Glomerular visceral epithelial cell (primary cell): ENCODE data around the gene PLCG2.
A peak's percentile ranks its signal among the peaks of the same experiment; 100 is the strongest.
"Not testable (repeated sequence)": the region's sequence is repeated elsewhere in the genome, so short reads cannot be mapped to it uniquely, and the experiment has no call there.

ENCODE experiments used
- DNase-seq: peaks from one replicate; pipeline ENCODE4 v3.0.0-alpha.2; 2016; ENCODE audit errors: extremely low spot score

The PLCG2 gene

DNA sequence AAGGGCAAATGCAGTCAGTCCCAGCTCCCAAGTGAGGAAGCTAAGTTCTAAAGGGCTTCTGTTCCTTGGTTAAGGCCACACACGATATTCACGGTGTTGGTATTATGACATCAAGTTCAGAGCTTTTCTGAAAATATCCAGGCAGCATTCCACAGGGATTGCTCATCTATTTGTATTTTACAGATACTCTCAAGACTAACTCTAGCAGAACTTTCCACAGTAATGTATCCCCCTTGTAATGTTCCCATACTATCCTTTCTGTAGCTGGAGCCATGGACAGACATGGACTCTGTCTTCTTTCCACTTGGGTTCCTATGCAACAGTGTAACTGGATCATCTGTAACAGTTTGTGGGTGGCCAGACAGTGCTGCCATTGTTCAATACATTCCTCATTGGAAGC is 218.6 kb downstream of the PLCG2 start:
- DNase-seq, result peak; percentile 73

DNA sequence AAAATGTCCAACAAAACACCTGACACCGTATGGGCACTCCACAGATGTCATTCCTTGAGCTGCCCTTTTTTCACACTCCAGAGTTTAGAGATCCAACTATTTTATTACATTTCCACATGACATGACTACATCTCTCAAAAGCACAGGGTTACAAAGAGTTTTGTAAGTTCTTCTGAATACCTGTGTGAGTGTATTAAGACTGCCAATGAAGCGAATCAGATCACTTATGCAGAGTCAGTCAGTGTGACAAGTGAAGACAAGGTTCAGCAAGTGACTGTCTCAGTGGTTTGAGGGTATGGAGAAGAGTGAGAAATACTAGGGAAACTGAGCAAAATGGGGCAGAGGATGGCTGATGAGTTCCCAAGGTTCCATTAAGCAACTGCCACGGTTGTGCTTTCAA is 223.7 kb downstream of the PLCG2 start:
- DNase-seq, result no peak

GRCh38 chr16:82004601-82005000 is 225.5 kb downstream of the PLCG2 start:
- no peak for DNase-seq

DNA sequence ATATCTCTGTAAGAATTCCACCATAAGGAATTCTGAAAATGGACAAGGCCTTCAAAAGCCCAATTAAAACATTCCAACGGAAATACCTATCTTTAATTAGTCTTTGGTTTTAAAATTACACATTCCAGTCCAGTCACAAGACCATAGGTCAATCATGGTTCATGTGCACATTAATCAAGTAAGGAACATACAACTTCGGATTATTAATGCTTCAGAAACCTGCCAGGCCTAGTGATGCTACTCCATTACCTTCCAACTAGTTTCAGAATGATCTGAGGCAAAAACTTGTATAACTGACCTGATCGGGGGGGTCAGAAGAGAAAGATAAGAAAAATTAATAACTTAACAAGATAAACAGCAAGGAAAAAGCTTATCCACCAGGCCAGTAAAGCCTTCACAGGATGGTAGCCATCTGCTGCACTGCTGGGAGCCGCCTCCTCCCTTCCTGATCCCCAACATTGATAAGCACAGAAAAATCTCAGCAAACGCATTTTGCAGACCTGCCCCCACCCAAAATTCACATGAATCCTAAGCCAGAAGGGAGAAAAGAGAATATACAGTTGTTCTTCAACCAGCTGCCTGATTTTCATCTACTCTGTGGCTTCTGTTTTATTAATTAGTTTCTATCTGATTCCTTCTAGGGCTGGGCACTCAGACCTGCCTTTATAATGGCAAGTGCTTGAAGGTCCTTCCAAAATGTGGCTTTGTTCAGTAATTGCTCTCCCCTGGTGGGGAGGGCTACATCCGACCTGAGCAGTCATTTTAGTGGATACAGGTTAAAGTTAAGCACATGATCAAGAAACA is 226.1 kb downstream of the PLCG2 start:
- no peak for DNase-seq

DNA sequence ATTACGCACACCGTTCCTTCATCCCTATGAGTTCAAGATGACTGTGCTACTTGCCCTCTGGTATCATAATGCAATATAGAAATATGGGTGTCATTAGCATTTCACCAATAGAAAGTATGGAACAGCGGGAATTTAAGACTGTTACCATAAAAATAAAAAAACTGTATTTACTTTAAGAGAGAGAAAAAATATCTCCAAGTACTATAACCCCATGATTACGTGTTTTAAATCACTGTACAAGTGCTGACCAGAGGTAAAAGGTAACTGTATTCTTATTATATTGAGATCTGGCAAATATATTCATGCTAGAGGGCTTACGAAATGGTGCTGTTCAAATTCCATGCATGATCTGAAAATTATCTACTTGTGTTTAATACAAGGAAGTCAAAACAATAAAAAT is 226.9 kb downstream of the PLCG2 start:
- no peak for DNase-seq

DNA sequence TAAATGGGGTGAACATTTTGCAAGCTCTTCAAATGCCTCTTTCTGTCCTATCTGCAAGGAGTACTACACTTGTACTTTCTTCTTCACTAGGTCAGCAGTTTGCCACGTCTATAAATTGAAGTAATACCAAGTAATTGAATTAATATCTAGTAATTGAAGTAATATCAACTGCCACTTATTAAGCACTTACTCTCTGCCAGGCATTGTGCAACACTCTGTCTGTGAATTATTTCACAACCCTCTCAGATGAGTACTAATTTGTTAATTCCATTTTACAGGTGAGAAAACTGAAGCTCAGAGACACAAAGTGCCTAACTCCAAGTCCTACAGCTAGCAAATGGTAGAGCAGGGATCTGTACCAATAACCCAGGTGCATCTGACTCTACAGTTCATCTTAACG is 228.1 kb downstream of the PLCG2 start:
- DNase-seq, result no peak

DNA sequence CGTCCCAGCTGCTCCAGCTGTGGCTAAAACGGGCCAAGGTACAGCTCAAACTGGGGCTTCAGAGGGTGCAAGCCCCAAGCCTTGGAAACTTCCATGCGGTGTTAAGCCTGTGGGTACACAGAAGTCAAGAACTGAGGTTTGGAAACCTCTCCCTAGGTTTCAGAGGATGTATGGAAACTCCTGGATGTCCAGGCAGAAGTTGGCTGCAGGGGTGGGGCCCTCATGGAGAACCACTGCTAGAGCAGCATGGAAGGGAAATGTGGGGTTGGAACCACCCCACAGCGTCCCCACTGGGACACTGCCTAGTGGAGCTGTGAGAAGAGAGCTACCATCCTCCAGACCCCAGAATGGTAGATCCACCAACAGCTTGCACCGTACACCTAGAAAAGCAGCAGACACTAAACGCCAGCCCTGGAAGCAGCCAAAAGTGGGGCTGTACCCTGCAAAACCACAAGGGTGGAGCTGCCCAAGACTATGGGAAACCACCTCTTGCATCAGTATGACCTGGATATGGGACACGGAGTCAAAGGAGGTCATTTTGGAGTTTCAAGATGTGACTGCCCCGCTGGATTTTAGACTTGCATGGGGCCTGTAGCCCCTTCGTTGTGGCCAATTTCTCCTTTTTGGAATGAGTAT is 230.0 kb downstream of the PLCG2 start:
- DNase-seq, result no peak

DNA sequence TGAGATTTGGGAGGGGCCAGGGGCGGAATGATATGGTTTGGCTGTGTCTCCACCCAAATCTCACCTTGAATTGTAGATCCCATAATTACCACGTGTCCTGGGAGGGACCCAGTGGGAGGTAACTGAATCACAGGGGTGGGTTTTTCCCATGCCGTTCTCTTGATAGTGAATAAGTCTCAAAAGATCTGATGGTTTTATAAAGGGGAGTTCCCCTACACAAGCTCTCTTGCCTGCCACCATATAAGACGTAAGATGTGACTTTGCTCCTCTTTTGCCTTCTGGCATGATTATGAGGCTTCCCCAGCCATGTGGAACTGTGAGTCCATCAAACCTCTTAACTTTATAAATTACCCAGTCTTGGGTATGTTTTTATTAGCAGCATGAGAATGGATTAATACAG is 230.7 kb downstream of the PLCG2 start:
- DNase-seq, result not testable (repeated sequence)

DNA sequence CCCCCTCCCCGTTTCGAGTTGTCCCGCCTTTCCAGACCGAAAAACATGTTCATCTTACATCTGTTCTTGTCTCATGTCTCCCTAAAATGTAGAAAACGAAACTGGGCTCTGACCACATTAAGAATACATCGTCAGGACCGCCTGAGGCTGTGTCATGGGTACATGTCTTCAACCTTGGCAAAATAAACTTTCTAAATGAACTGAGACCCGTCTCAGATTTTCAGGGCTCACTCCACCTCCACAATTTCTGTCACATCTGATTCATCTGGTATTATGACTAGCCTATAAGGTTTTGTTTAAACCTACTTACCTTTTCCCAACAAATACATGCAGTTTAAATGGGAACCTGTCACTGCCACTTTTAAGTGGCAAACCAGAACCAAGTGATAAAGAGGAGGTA is 231.6 kb downstream of the PLCG2 start:
- DNase-seq, result no peak

GRCh38 chr16:82011199-82011641 is 232.1 kb downstream of the PLCG2 start, which contains the start of gene SDR42E1:
SDR42E1 (minus strand) TSS chr16:82011470; CDS start chr16:82000858, 10,612 bp downstream.
- peak; percentile 72 for DNase-seq
